LNCaP clone FGC (cell line): ENCODE results near the gene VDR.
"Not testable (repeated sequence)": the region's sequence is repeated elsewhere in the genome, so short reads cannot be mapped to it uniquely, and the experiment has no call there.

Experiments
- DNase-seq: peaks from one replicate; pipeline ENCODE4 v3.0.0-alpha.2; 2011; ENCODE audit warnings: low read depth
- H3K4me3 ChIP-seq: 2 replicates; pipeline ENCODE4 v1.5.1; 2011; ENCODE audit warnings: mild to moderate bottlenecking, low read depth, low read length, control low read depth
- CTCF ChIP-seq: IDR thresholded peaks from 2 replicates; pipeline ENCODE4 v1.5.1; 2012; ENCODE audit warnings: mild to moderate bottlenecking; ENCODE audit not compliant: control insufficient read depth, insufficient read depth; ENCODE audit errors: extremely low read depth

The VDR gene

GRCh38 chr12:47816403-47817271, 88.2 kb downstream of the VDR start:
- TF ChIP-seq CTCF, result no peak
- no peak overlapping the region for H3K4me3 ChIP-seq
- DNase-seq, result no peak

- not testable (repeated sequence) for DNase-seq
Measured at GRCh38 chr12:47815447-47815846, 89.3 kb downstream of the VDR start.

GRCh38 chr12:47814539-47815170, 90.1 kb downstream of the VDR start:
- no peak overlapping the region for H3K4me3 ChIP-seq
- no peak for DNase-seq
- TF ChIP-seq CTCF, result no peak

More at GRCh38 chr12:47815447-47815846, 89.3 kb downstream of the VDR start:
- H3K4me3 ChIP-seq, result not testable (repeated sequence)

GRCh38 chr12:47813511-47814196, 91.1 kb downstream of the VDR start:
- no peak for TF ChIP-seq CTCF
- no peak overlapping the region for H3K4me3 ChIP-seq
- no peak for DNase-seq

GRCh38 chr12:47812797-47813510, 91.8 kb downstream of the VDR start:
- DNase-seq, result no peak

GRCh38 chr12:47811581-47812484, 93.0 kb downstream of the VDR start:
- DNase-seq, result no peak
- H3K4me3 ChIP-seq, result no peak overlapping the region
- TF ChIP-seq CTCF, result no peak

More at GRCh38 chr12:47812797-47813510, 91.8 kb downstream of the VDR start:
- H3K4me3 ChIP-seq, result no peak overlapping the region
- no peak for TF ChIP-seq CTCF
